Subcutaneous abdominal adipose tissue (tissue), 5 donors: ENCODE data around the gene BEND3.

Source experiments
- H3K27ac ChIP-seq: one replicate; pipeline ENCODE4 v1.7.0; 2013; ENCODE audit warnings: low read depth, mild to moderate bottlenecking, inconsistent platforms, low read length, moderate library complexity
- H3K27me3 ChIP-seq, 5 donors: one replicate each; pipeline ENCODE4 v1.7.0; 2013; ENCODE audit warnings: low read length in 5 of 5, inconsistent platforms in 1 of 5; ENCODE audit not compliant: control insufficient read depth in 5 of 5, insufficient read depth in 4 of 5
- H3K36me3 ChIP-seq, 5 donors: one replicate each; pipeline ENCODE4 v1.7.0; 2013; ENCODE audit warnings: low read length in 5 of 5; ENCODE audit not compliant: control insufficient read depth in 5 of 5, insufficient read depth in 5 of 5
- H3K4me1 ChIP-seq, 5 donors: one replicate each; pipeline ENCODE4 v1.7.0; 2013; ENCODE audit warnings: low read length in 5 of 5, mild to moderate bottlenecking in 3 of 5, moderate library complexity in 1 of 5; ENCODE audit not compliant: control insufficient read depth in 5 of 5, insufficient read depth in 5 of 5
- H3K4me3 ChIP-seq, 5 donors: one replicate each; pipeline ENCODE4 v1.7.0; 2013; ENCODE audit warnings: low read length in 5 of 5, low read depth in 1 of 5
- H3K9ac ChIP-seq, 5 donors: one replicate each; pipeline ENCODE4 v1.7.0; 2013; ENCODE audit warnings: low read length in 5 of 5, mild to moderate bottlenecking in 4 of 5, moderate library complexity in 3 of 5
- H3K9me3 ChIP-seq, 5 donors: one replicate each; pipeline ENCODE4 v1.7.0; 2013; ENCODE audit warnings: low read length in 5 of 5; ENCODE audit not compliant: control insufficient read depth in 5 of 5
- donor health status: healthy.
- donor health status: healthy.
- donor health status: healthy.
- donor health status: healthy.
- donor health status: healthy.

BEND3 gene

GRCh38 chr6:107110200-107110599, 5.1 kb downstream of the BEND3 start:
- no peaks in the 10 kb centered on the region for H3K27me3 ChIP-seq
- no peaks in the 10 kb centered on the region for H3K9me3 ChIP-seq
- H3K36me3 ChIP-seq = no peaks in the 10 kb centered on the region
- H3K4me1 ChIP-seq = peaks cover 4 to 8% (median 7%) of the 10 kb centered on the region in 5 donors
- no peak overlapping the region for H3K4me3 ChIP-seq
- H3K9ac ChIP-seq = no peak overlapping the region
- H3K27ac ChIP-seq = no peak overlapping the region

- no peak overlapping the region for H3K4me3 ChIP-seq
- peaks cover 0 to under 1% (median 0%) of the 10 kb centered on the region in 5 donors for H3K4me1 ChIP-seq
- H3K27ac ChIP-seq = no peak overlapping the region
- no peaks in the 10 kb centered on the region for H3K9me3 ChIP-seq
- no peak overlapping the region for H3K9ac ChIP-seq
- no peaks in the 10 kb centered on the region for H3K36me3 ChIP-seq
- no peaks in the 10 kb centered on the region for H3K27me3 ChIP-seq
Observed at GRCh38 chr6:107108201-107108890, 7.0 kb downstream of the BEND3 start.

- Histone ChIP-seq H3K4me3 (no peak overlapping the region), H3K36me3 (no peaks in the 10 kb centered on the region), H3K9ac (no peak overlapping the region), H3K4me1 (no peaks in the 10 kb centered on the region), H3K27ac (no peak overlapping the region), H3K9me3 (no peaks in the 10 kb centered on the region), H3K27me3 (no peaks in the 10 kb centered on the region)
Observed at GRCh38 chr6:107107791-107108190, 7.5 kb downstream of the BEND3 start.

- Histone ChIP-seq H3K27ac (no peak overlapping the region), H3K9me3 (no peaks in the 10 kb centered on the region), H3K36me3 (no peaks in the 10 kb centered on the region), H3K9ac (no peak overlapping the region), H3K4me1 (no peaks in the 10 kb centered on the region), H3K4me3 (no peak overlapping the region), H3K27me3 (no peaks in the 10 kb centered on the region)
Observed at GRCh38 chr6:107106165-107106564, 9.2 kb downstream of the BEND3 start.

- Histone ChIP-seq H3K27ac (no peak overlapping the region), H3K4me1 (no peaks in the 10 kb centered on the region), H3K9me3 (no peaks in the 10 kb centered on the region), H3K4me3 (no peak overlapping the region), H3K27me3 (no peaks in the 10 kb centered on the region), H3K9ac (no peak overlapping the region), H3K36me3 (no peaks in the 10 kb centered on the region)
Observed at GRCh38 chr6:107105511-107106116, 9.7 kb downstream of the BEND3 start.

GRCh38 chr6:107103082-107103481, 12.2 kb downstream of the BEND3 start:
- H3K4me3 ChIP-seq = no peak overlapping the region
- H3K27ac ChIP-seq = no peak overlapping the region
- H3K36me3 ChIP-seq = no peaks in the 10 kb centered on the region
- H3K9me3 ChIP-seq = no peaks in the 10 kb centered on the region
- no peaks in the 10 kb centered on the region for H3K27me3 ChIP-seq
- no peak overlapping the region for H3K9ac ChIP-seq
- H3K4me1 ChIP-seq = no peaks in the 10 kb centered on the region

- Histone ChIP-seq H3K4me3 (no peak overlapping the region), H3K27ac (no peak overlapping the region), H3K9ac (no peak overlapping the region), H3K36me3 (no peaks in the 10 kb centered on the region), H3K27me3 (no peaks in the 10 kb centered on the region), H3K9me3 (no peaks in the 10 kb centered on the region), H3K4me1 (no peaks in the 10 kb centered on the region)
Observed at GRCh38 chr6:107102414-107102805, 12.9 kb downstream of the BEND3 start.

GRCh38 chr6:107101686-107102413, 13.5 kb downstream of the BEND3 start:
- no peaks in the 10 kb centered on the region for H3K36me3 ChIP-seq
- H3K4me1 ChIP-seq = no peaks in the 10 kb centered on the region
- no peak overlapping the region for H3K9ac ChIP-seq
- no peak overlapping the region for H3K4me3 ChIP-seq
- no peaks in the 10 kb centered on the region for H3K9me3 ChIP-seq
- H3K27ac ChIP-seq = no peak overlapping the region
- no peaks in the 10 kb centered on the region for H3K27me3 ChIP-seq

GRCh38 chr6:107101211-107101610, 14.1 kb downstream of the BEND3 start:
- H3K4me1 ChIP-seq = no peaks in the 10 kb centered on the region

More at GRCh38 chr6:107101211-107101610, 14.1 kb downstream of the BEND3 start:
- no peaks in the 10 kb centered on the region for H3K27me3 ChIP-seq
- no peaks in the 10 kb centered on the region for H3K36me3 ChIP-seq
- H3K9me3 ChIP-seq = no peaks in the 10 kb centered on the region
- no peak overlapping the region for H3K4me3 ChIP-seq
- no peak overlapping the region for H3K27ac ChIP-seq
- H3K9ac ChIP-seq = no peak overlapping the region
